Activated CD4-positive, alpha-beta memory T cell treated with anti-CD3 and anti-CD28 coated beads, Interleukin-2, amount 10 ng/mL, durations not matched to agents 7 days and 5 days (primary cell): Measurements from ENCODE around the gene UTP4. TPM values are rescaled to one million over a fixed set of nuclear protein-coding genes. Genes with fewer than 3 reads are reported as not detected.

Experiments used
- CTCF ChIA-PET: fragments of 350-600 bp; sonication (Branson Sonifier 250); formaldehyde crosslinking; loops from one replicate; lab custom pipeline; 2021; ENCODE audit warnings: antibody characterized with exemption, inconsistent platforms; lab: Charles Lee
- POLR2A ChIA-PET: fragments of 350-600 bp; sonication (Branson Sonifier 250); formaldehyde crosslinking; loops from one replicate; lab custom pipeline; 2021; ENCODE audit warnings: antibody characterized with exemption; lab: Charles Lee
- DNase-seq: peaks from one replicate; pipeline ENCODE4 v3.0.0-alpha.2; 2020
- H3K27ac Mint-ChIP-seq: one replicate; pipeline ENCODE4 v1.8.0; 2021; ENCODE audit warnings: mild to moderate bottlenecking, mixed read lengths
- H3K27me3 Mint-ChIP-seq: one replicate; pipeline ENCODE4 v1.8.0; 2021; ENCODE audit warnings: mixed read lengths
- H3K36me3 Mint-ChIP-seq: one replicate; pipeline ENCODE4 v1.8.0; 2021; ENCODE audit warnings: low read depth, mixed read lengths
- H3K4me1 Mint-ChIP-seq: one replicate; pipeline ENCODE4 v1.8.0; 2021; ENCODE audit warnings: mixed read lengths
- H3K4me3 Mint-ChIP-seq: one replicate; pipeline ENCODE4 v1.8.0; 2021; ENCODE audit warnings: mild to moderate bottlenecking, mixed read lengths
- H3K9me3 Mint-ChIP-seq: one replicate; pipeline ENCODE4 v1.8.0; 2021; ENCODE audit warnings: mixed read lengths
- total RNA-seq, 2 experiments: library from RNA; stranded (reverse); gene quantifications; one replicate each; pipeline ENCODE4 v1.2.3, GENCODE V29; 2021

Gene UTP4
- total RNA-seq, 2 experiments from 2014 or later = 39.7 to 48.7 TPM

- H3K4me3 Mint-ChIP-seq = no peak overlapping the region
- no peaks in the 10 kb centered on the region for H3K9me3 Mint-ChIP-seq
- H3K27me3 Mint-ChIP-seq = no peaks in the 10 kb centered on the region
- ChIA-PET CTCF (interaction anchor here (1.6 kb wide), 1 partner anchor 10 kb away, joined by 5 read pairs; no protein-coding TSS in a partner anchor), POLR2A (interaction anchor here (0.6 kb wide), 1 partner anchor 24 kb away, joined by 3 read pairs; no protein-coding TSS in a partner anchor)
- no peak for DNase-seq
- H3K4me1 Mint-ChIP-seq = peaks cover 2% of the 10 kb centered on the region
- no peak overlapping the region for H3K27ac Mint-ChIP-seq
- H3K36me3 Mint-ChIP-seq = no peaks in the 10 kb centered on the region
These were observed 85.0 kb downstream of the UTP4 start for GRCh38 chr16:69217433-69217832.

Other genes starting within 250 kb of the UTP4 start
- under 1 TPM; 0.38 to 0.71 TPM for gene HAS3, start 27.0 kb upstream of the UTP4 start, total RNA-seq
- 100 to 1,000 TPM; 133 to 138 TPM for gene CHTF8, start 61 bp upstream of the UTP4 start, total RNA-seq
- gene SNTB2, start 54.5 kb downstream of the UTP4 start, total RNA-seq = 10 to 100 TPM; 23.3 to 25.9 TPM
- gene VPS4A, start 178.7 kb downstream of the UTP4 start, total RNA-seq = 10 to 100 TPM; 32.3 to 34.9 TPM
- gene PDF, start 197.9 kb downstream of the UTP4 start, total RNA-seq = 1 to 10 TPM; 8.8 to 9.7 TPM
- gene COG8, start 206.9 kb downstream of the UTP4 start, total RNA-seq = 10 to 100 TPM; 30.6 to 30.7 TPM
- 10 to 100 TPM; 36.0 to 36.7 TPM for gene NIP7, start 207.1 kb downstream of the UTP4 start, total RNA-seq
- gene TMED6, start 219.1 kb downstream of the UTP4 start, total RNA-seq = 1 to 10 TPM; 1.3 to 1.8 TPM